ENCODE data around the gene PSIP1. TPM values are rescaled to one million over a fixed set of nuclear protein-coding genes. Genes with fewer than 3 reads are reported as not detected.
A peak's percentile ranks its signal among the peaks of the same experiment; 100 is the strongest.
"Not testable (repeated sequence)": the region's sequence is repeated elsewhere in the genome, so short reads cannot be mapped to it uniquely, and the experiment has no call there.

Gene PSIP1
- total RNA-seq: 100 to 1,000 TPM; 124 to 159 TPM

DNA sequence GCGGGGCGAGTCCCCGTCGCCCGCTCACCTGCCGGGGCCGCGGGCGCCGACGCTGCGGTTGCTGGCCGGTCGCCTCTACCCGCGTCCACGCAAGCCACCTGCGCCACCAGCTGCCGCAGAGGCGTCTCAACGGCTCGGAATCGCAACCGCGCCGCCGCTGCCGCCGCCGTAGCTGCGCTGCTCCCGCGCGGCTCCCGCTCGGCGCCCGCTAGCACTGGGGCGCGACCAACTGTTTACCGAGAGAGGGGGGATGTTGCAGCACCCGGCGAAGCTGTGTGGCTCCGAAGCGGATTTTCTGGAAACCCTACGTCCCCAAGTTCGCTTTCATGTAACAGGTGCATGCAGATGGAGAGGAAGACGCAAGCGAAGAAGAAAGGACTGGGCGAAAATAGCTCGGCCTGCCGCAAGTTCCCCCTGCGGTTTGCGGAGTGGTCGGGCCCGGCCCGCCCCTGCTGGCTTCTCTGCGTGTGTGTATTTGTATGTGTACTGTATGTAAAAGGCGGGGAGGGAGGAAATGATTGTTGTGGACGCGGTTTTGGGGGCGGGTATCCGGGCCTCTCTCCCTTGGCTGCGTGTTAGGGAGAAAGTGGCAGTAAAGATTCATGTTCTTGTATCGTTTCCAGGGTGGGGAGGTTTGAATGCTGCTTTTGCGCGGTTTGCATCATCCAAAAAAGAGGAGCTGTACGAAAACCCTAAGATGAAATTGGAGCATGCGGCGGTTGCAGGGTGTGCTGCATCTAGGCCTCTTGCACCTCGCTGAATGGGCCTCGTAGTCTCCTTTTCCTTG, at the start of gene PSIP1:
Gene PSIP1, minus strand, starts transcription at position 182 of the 787 bp plus-strand sequence. CDS start 782 bp downstream, outside the sequence.
- ATAC-seq: peak; percentile 84 to 89
- H3K9me3 Mint-ChIP-seq: no peaks in the 10 kb centered on the region
- peaks cover 30 to 33% of the 10 kb centered on the region in 2 donors for H3K36me3 Mint-ChIP-seq
- DNase-seq (ENCODE audit: low spot score in 2 of 2): peak; percentile 87 to 91
- peak within 1 kb of the TSS; percentile 97 to 100 for H3K27ac Mint-ChIP-seq

DNA sequence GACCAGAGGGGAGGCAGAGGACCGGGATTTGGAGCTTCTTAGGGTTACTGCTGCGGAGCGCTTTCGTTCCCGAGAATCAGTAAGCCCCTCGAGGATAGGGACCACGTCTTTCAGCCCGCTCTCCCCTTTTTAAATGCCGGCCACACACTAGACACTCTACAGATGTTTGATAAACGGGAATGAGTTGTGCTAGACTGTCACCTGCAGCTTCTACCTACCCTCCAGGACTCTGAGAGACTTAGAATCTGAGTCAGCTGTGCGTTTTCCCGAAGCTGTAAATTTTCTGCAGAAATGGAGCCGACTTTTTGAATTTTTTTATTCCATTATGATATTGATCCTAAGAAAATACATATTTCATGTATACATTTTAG, 42.7 kb upstream of the PSIP1 start:
- ATAC-seq (peak; percentile 10 to 14), DNase-seq (ENCODE audit: low spot score in 2 of 2) (no peak)
- H3K9me3 Mint-ChIP-seq: no peaks in the 10 kb centered on the region
- H3K36me3 Mint-ChIP-seq: peaks cover 0 to 4% of the 10 kb centered on the region in 2 donors
- H3K27ac Mint-ChIP-seq: peak overlapping the region in 1 of 2 donors; percentile 92

DNA sequence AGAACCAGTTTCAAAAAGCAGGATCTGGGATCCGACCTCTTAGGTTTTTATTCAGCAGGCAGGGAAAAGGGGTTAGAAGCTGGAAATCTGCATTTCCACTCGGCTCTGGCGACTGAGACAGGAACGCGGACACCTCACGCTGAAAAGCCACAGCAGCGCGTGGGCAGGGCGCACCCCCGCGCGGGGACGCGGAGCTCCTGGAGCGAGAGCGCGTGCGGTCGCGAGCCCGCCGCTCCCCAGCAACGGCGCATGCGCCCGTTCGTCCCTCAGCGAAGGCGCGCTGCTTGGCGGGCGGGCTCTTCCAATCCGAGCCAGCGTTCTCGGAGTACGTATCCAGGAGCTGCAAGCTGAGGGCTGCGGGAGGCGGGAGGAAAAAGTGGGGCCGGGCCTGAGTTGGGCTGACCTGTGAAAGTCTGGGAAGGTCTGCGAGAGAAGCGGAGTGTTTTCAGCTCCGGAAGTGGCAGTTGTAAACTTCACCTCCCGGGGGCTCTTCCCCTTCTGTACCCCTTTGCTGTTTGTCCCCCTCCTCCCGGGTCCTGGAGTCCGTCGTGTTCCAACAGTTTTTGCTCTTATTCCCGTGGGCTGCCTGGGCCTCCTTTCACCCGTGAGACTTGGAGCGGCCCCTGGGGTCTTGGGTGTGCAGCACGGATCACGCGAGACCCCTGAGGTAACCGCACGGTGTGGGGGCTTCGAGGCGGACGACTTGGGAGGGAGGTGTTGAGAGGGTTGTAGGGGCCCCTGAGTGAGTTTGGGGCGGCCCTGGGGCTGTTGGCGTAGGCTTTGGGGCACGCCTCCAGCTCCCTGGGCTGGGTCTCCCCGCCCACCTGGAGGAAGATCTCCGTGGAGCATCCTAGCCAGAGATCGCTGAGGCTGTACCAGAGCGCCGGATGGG, 42.1 kb upstream of the PSIP1 start, which contains the start of gene CCDC171:
Gene CCDC171, plus strand, starts transcription at position 408 of the 892 bp plus-strand sequence. CDS start 11,046 bp downstream, outside the sequence.
- peak; percentile 85 to 93 for DNase-seq (ENCODE audit: low spot score in 2 of 2)
- Mint-ChIP-seq H3K9me3 (no peaks in the 10 kb centered on the region), H3K27ac (peak within 1 kb of the TSS; percentile 87 to 92), H3K36me3 (peaks cover 0 to 4% of the 10 kb centered on the region in 2 donors)
- ATAC-seq: peak; percentile 91 to 94

DNA sequence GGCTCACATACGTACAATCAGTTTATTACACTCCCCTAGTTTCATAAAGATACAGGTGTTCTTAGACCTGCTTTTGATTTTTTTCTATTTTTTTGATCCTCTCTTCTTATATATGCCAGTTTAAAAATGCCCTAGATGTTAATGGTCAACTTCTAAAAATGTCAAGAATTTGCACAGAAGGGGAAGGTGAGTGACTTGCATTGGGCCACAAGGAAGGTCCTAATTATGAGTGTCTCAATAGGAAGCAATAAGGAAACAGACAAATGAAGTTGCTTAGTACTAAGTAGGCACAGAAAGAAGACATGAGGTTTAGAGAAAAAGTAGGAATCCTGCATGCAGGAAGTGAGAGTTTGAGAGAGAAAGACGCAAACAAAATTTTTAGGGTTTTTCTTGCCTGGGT, 38.8 kb upstream of the PSIP1 start:
- no peak for ATAC-seq
- no peak overlapping the region for H3K27ac Mint-ChIP-seq
- no peaks in the 10 kb centered on the region for H3K9me3 Mint-ChIP-seq

DNA sequence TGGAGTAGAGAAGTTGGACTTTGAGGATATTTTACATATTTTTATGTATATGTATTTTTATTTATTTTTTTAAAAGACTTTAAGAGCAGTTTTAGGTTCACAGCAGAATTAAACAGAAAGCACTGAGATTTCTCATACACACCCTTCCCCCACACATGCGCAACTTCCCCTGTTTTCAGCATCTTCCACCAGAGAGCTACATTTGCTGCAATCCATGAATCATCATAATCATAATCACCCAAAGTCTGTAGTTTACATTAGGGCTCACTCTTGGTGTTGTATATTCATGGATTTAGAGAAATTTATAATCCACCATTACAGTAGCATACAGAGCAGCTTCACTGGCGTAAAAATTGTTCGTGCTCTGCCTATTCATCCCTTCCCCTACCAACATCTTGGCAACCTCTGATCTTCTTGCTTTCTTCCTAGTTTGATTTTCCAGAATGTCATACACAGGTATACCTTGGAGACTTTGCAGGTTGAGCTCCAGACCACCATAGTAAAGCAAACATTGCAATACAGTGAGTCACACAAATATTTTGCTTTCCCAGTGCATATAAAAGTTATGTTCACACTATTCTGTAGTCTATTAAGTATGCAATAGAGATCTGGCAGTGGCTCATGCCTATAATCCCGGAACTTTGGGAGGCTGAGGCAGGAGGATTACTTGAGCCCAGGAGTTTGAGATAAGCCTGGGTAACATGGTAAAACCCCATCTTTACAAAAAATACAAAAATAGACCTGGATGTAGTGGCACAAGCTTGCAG, 32.5 kb upstream of the PSIP1 start:
- Mint-ChIP-seq H3K9me3 (no peaks in the 10 kb centered on the region), H3K36me3 (no peaks in the 10 kb centered on the region), H3K27ac (no peak overlapping the region)
- no peak for ATAC-seq
- no peak for DNase-seq (ENCODE audit: low spot score in 2 of 2)

More for the DNA sequence above, 38.8 kb upstream of the PSIP1 start:
- H3K36me3 Mint-ChIP-seq: peaks cover 0 to 4% of the 10 kb centered on the region in 2 donors
- DNase-seq (ENCODE audit: low spot score in 2 of 2): no peak

DNA sequence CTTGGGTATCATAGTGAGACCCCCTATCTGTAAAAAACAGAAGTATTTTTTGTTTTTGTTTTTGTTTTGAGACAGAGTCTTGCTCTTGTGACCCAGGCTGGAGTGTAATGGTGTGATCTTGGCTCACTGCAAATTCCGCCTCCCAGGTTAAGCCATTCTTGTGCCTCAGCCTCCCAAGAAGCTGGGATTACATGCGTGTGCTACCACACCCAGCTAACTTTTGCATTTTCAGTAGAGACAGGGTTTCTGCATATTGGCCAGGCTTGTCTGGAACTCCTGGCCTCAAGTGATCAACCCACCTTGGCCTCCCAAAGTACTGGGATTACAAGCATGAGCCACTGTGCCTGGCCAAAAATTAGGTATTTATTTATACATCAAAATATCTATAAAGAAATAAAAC, 31.9 kb upstream of the PSIP1 start:
- Mint-ChIP-seq H3K36me3 (no peaks in the 10 kb centered on the region), H3K9me3 (no peaks in the 10 kb centered on the region), H3K27ac (no peak overlapping the region)
- ATAC-seq (no peak), DNase-seq (ENCODE audit: low spot score in 2 of 2) (no peak)

DNA sequence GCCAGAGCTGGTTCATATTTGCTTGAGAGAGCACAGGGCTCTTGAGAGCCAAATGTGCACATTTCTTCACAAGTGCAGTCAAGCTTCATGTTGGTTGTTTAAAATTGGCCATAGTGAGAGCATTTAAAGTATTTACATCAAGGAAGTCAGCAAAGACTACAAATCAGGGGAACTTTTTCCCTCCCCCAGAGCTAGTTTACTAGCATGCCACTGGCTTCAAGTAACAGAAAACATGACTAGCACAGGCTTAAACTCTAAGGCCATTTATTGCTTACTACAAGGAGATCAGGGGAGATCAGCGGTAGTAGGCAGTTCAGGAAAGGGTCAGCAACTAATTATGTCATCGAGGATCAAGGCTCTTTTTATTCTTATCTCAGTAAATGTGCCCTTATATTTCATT, 31.1 kb upstream of the PSIP1 start:
- no peaks in the 10 kb centered on the region for H3K9me3 Mint-ChIP-seq
- ATAC-seq: no peak
- DNase-seq (ENCODE audit: low spot score in 2 of 2): no peak
- H3K27ac Mint-ChIP-seq: no peak overlapping the region
- H3K36me3 Mint-ChIP-seq: no peaks in the 10 kb centered on the region

DNA sequence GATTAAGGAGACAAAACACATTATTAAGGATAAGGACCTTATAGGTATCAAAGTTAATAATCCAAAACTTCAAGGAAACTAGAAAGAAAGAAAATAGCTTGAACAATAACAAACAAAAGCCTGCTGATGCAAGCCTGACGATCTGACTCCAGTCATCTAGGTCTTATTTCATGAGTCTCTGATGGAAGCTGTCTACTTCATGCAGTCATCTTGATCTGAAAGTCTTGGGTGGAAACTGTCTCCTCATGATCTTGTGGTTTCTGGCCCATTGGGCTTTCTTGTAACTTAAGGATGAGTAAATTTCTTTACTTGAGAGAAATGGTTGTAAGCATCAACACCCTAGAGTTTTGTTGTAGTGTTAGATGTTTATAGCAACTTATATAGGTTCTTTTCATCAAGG, 20.6 kb upstream of the PSIP1 start:
- Mint-ChIP-seq H3K9me3 (no peaks in the 10 kb centered on the region), H3K36me3 (no peaks in the 10 kb centered on the region), H3K27ac (peak overlapping the region in 1 of 2 donors; percentile 36)
- ATAC-seq (peak; percentile 44 to 96), DNase-seq (ENCODE audit: low spot score in 2 of 2) (no peak)

DNA sequence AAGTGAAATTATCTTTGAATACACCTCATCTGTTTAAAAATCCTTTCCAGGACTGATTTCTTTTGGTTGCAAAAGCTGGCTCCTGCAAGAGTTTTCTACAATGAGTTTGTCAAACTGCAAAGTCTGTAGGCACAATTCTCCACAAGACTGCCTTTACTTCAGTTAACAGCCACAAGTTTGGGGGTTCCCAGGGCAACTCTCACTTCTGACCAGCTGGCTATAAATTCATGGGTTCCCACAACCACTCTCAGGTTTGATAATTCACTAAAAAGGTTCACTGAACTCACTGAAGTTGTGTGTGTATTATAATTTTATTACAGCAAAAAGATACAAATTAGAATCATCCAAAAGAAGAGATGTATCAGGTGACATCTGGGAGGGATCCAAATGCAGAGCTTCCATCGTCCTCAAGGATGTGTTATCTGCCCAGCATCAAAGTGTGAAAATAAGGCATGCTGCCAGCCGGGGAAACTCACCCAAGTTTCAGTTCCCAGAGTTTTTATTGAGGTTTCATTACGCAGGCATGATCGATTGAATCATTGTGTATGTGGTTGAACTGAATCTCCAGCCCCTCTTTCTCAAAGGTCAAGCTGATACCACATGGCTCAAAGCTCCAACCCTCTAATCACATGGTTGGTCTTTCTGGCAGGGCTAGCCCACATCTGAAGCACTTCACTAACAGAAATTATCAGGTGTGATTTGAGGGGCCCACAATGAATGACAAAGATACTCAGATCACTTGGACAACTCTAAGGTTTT, 19.0 kb upstream of the PSIP1 start:
- no peak for DNase-seq (ENCODE audit: low spot score in 2 of 2)
- ATAC-seq: peak in 1 of 2 donors; percentile 73
- H3K27ac Mint-ChIP-seq: no peak overlapping the region
- H3K36me3 Mint-ChIP-seq: no peaks in the 10 kb centered on the region
- H3K9me3 Mint-ChIP-seq: no peaks in the 10 kb centered on the region

DNA sequence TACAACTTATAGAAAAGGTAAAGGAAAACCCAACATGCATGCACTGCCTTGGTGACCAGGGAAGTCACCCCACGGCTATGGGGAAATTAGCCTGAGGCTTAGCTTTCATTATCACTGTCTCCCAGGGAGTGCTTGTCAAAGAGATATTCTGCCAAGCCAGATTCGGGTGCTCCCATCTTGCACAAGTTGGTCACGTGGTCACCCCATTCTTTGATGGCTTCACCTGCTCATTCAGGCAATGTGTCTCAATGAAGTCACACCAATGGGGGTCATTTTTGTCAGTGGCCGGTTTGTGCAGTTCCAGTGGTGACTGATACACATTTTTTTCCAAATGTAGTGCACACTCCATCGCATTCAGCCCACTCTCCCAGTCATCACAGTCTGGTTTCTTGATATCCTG, 16.3 kb upstream of the PSIP1 start:
- not testable (repeated sequence) for H3K27ac Mint-ChIP-seq

DNA sequence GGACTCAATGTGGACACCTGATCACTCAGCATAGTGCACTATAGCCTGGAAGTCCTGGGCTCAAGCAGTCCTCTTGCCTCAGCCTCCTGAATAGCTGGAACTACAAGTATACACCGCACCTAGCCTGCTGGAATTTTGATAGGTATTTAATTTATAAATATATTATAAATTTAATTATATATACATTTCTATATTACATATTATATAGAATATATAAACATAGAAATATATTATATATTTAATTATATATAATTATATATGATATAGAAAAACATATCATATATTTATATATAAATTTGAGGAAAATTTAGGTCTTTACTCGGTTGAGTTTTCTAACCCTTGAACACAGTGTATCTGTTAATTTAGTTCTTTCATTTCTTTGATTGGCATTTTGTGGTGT, 15.2 kb upstream of the PSIP1 start:
- no peak for ATAC-seq
- Mint-ChIP-seq H3K36me3 (no peaks in the 10 kb centered on the region), H3K27ac (no peak overlapping the region), H3K9me3 (no peaks in the 10 kb centered on the region)
- DNase-seq (ENCODE audit: low spot score in 2 of 2): no peak

More for the DNA sequence above, 16.3 kb upstream of the PSIP1 start:
- not testable (repeated sequence) for H3K36me3 Mint-ChIP-seq; DNase-seq (ENCODE audit: low spot score in 2 of 2); H3K9me3 Mint-ChIP-seq; ATAC-seq

DNA sequence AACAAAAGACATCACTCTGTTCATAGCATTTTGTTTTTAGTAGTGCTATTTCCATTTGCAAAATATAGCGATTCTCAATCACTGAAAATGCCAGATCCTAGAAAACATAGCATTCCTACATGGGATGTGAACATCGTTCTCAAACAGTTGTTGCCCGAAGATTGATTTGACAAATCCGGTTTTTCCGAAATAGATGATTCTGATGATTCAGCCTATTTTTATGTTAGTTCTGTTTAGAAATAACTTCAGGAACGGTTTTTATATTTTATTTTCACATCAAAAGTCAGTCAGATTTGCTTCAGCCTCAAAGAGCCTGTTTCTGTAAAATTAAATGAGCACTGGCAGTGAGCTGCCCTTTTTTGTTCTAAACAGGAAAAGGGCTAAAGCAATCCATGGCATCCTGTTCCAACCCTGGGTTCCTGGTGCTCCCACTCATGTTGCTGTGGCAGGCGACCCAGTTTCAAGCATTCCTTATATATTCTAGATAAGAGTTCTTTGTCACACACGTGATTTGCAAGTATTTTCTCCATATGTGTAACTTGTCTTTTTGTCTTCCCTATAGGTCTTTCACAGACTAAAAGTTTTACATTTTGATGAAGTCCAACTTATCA, 14.2 kb upstream of the PSIP1 start:
- Mint-ChIP-seq H3K36me3 (no peaks in the 10 kb centered on the region), H3K9me3 (no peaks in the 10 kb centered on the region), H3K27ac (no peak overlapping the region)
- ATAC-seq (no peak), DNase-seq (ENCODE audit: low spot score in 2 of 2) (no peak)

DNA sequence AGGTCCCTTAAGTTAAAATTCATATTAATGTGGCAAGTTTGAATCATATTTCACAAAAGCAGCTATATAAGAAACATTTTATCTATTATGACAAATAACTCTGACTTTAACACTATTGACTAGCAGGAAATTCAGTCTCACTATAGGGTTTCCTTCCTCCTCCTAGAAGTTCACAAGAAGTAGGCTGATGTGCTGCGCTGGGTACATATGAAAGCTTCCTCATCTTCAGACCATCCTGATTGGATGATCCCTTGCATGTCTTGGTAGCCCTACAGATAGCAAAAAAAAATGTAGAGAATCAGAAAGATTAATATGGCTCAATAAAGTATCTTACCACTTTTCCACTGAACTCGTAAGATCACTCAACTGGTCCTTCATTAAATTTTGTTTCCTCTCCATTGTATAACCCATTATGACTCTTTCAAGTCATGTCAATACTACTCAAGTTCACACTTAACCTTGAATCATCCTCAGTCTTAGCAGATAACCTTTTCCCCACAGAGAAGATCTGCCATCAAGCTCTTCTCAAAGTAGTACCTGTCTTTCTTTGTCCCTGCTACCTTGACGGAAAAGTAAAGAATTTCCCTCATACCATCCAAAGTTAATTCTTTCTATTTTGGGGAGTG, 11.5 kb upstream of the PSIP1 start:
- peak in 1 of 2 donors; percentile 78 for ATAC-seq
- H3K27ac Mint-ChIP-seq: no peak overlapping the region
- no peaks in the 10 kb centered on the region for H3K9me3 Mint-ChIP-seq
- DNase-seq (ENCODE audit: low spot score in 2 of 2): no peak
- no peaks in the 10 kb centered on the region for H3K36me3 Mint-ChIP-seq

DNA sequence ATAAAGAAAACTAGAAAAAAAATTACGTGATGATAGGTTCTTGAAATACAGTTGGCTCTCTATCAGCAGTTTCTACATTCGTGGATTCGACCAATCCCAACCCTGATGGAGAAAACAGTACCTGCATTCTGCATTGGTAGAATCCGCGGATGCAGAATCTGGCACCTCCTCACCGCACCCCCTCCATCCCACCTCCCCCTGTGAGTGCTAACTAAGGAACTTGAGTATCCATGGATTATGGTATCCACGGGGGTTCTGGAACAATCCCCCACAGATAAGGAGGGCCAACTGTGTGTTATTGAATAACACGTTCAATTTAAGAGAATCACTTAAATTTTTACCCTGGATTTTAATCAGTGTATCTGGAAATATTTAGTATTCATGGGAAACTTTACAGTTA, 10.5 kb upstream of the PSIP1 start:
- Mint-ChIP-seq H3K9me3 (no peaks in the 10 kb centered on the region), H3K36me3 (no peaks in the 10 kb centered on the region), H3K27ac (no peak overlapping the region)
- no peak for DNase-seq (ENCODE audit: low spot score in 2 of 2)
- ATAC-seq: no peak

DNA sequence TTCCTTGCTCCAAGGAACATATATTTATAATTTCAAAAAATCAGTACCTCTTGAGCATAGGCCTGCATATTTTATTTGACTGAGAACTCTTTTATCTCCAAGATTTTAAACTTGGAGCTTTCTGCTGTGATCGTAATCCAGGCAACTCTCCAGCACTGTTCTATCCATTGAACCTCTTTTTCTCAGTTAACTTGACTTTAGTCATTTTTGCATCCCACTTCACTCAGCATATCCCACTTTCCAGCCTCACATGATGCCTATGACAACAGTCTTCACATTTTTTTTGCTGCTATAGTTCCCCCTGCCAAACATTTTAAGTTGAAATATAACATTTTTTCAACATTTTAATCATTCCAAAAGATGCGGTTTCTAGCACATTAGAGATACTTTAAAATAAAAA, 9.1 kb upstream of the PSIP1 start:
- Mint-ChIP-seq H3K36me3 (no peaks in the 10 kb centered on the region), H3K27ac (no peak overlapping the region), H3K9me3 (no peaks in the 10 kb centered on the region)
- DNase-seq (ENCODE audit: low spot score in 2 of 2) (no peak), ATAC-seq (no peak)

All from activated naive CD4-positive, alpha-beta T cell treated with anti-CD3 and anti-CD28 coated beads, Interleukin-2, amount 50 U/mL, for 72 hours (primary cell).